Measurements from ENCODE around the gene ZNF496. TPM values are rescaled to one million over a fixed set of nuclear protein-coding genes. Genes with fewer than 3 reads are reported as not detected.

ZNF496 gene
- total and polyA plus RNA-seq, 2 of the 4 experiments (the other 2 are of a cell fraction) = 11.7 to 16.2 TPM

GRCh38 chr1:247335882-247336281 is 4.2 kb upstream of the ZNF496 start:
- H3K4me3 ChIP-seq (ENCODE audit: insufficient read depth, low read depth, low read length) = no peak overlapping the region
- no peak overlapping the region for H3K4me2 ChIP-seq (ENCODE audit: low read depth, low read length)
- H3K9me1 ChIP-seq (ENCODE audit: insufficient read depth, low read length) = peaks cover 21% of the 10 kb centered on the region
- intact Hi-C loops (cut with micrococcal nuclease) = no loop called here
- TF ChIP-seq BHLHE40 (IDR thresholded peaks at IDR 0.05; ENCODE audit: low read depth, low read length) = no peak
- no peak for TF ChIP-seq CTCF (conservative IDR thresholded peaks at IDR 0.05; ENCODE audit: low read depth, low read length)
- TF ChIP-seq SMC3 (IDR thresholded peaks at IDR 0.05; ENCODE audit: low read depth, low read length) = no peak
- TF ChIP-seq, protein P1, sequence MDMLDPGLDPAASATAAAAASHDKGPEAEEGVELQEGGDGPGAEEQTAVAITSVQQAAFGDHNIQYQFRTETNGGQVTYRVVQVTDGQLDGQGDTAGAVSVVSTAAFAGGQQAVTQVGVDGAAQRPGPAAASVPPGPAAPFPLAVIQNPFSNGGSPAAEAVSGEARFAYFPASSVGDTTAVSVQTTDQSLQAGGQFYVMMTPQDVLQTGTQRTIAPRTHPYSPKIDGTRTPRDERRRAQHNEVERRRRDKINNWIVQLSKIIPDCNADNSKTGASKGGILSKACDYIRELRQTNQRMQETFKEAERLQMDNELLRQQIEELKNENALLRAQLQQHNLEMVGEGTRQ (IDR thresholded peaks at IDR 0.05; ENCODE audit: low read depth, low read length) = no peak
- no peak for TF ChIP-seq RAD21 (IDR thresholded peaks at IDR 0.05; ENCODE audit: low read length)
- no peak for TF ChIP-seq CEBPB (IDR thresholded peaks at IDR 0.05; ENCODE audit: low read depth, low read length)
- no peak for TF ChIP-seq MXI1 (IDR thresholded peaks at IDR 0.05; ENCODE audit: borderline replicate concordance, low read depth, low read length)
- TF ChIP-seq FOS (IDR thresholded peaks at IDR 0.05; ENCODE audit: low read depth, low read length) = no peak
- no peak for TF ChIP-seq MAZ (IDR thresholded peaks at IDR 0.05; ENCODE audit: borderline replicate concordance, low read depth, low read length)
- TF ChIP-seq RCOR1 (IDR thresholded peaks at IDR 0.05; ENCODE audit: insufficient replicate concordance, low read length) = no peak
- TF ChIP-seq, protein P2, sequence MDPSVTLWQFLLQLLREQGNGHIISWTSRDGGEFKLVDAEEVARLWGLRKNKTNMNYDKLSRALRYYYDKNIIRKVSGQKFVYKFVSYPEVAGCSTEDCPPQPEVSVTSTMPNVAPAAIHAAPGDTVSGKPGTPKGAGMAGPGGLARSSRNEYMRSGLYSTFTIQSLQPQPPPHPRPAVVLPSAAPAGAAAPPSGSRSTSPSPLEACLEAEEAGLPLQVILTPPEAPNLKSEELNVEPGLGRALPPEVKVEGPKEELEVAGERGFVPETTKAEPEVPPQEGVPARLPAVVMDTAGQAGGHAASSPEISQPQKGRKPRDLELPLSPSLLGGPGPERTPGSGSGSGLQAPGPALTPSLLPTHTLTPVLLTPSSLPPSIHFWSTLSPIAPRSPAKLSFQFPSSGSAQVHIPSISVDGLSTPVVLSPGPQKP (IDR thresholded peaks at IDR 0.05; ENCODE audit: borderline replicate concordance, low read depth, low read length) = no peak
- no peak for TF ChIP-seq MAFK (IDR thresholded peaks at IDR 0.05; ENCODE audit: low read depth, low read length)
- no peak for TF ChIP-seq RFX5 (IDR thresholded peaks at IDR 0.05; ENCODE audit: low read depth, low read length)
- TF ChIP-seq POLR2A (IDR thresholded peaks at IDR 0.05; ENCODE audit: low read depth, low read length) = no peak
- no peak for TF ChIP-seq NFE2L2 (IDR thresholded peaks at IDR 0.05; ENCODE audit: low read depth, low read length)
- TF ChIP-seq CHD1 (IDR thresholded peaks at IDR 0.05; ENCODE audit: low read depth, low read length) = no peak
- H3K4me1 ChIP-seq (ENCODE audit: control insufficient read depth, insufficient read depth, low read length) = peaks cover 10% of the 10 kb centered on the region
- no peaks in the 10 kb centered on the region for H3K9me3 ChIP-seq (ENCODE audit: control insufficient read depth, insufficient read depth, low read length)
- no peak overlapping the region for H4K8ac ChIP-seq (ENCODE audit: low read depth in 2 of 2, low read length in 2 of 2)
- no peak overlapping the region for H4K91ac ChIP-seq (ENCODE audit: insufficient read depth, low read depth, low read length)
- no peak overlapping the region for H3K27ac ChIP-seq (ENCODE audit: insufficient read depth, low read length)
- no peak overlapping the region for H2AFZ ChIP-seq (replicated peaks; ENCODE audit: low read length, poor library complexity)
- H3K4ac ChIP-seq (ENCODE audit: low read depth, low read length) = no peak overlapping the region
- WGBS, 2 experiments (ENCODE audit: extremely low coverage in 2 of 2, insufficient read length in 1 of 2) = 84% methylated on average over 10 of the region's 11 CpGs; no CpG with 5 or more reads in 1 of the 2 experiments
- POLR2A ChIA-PET (ENCODE audit: unreplicated experiment) = no interaction called here
- BruUV-seq (replicated peaks) = no TSS peak
- no peak overlapping the region for H3K56ac ChIP-seq (ENCODE audit: extremely low read depth, insufficient read depth, low read length)
- no peak overlapping the region for H4K5ac ChIP-seq (ENCODE audit: low read depth, low read length)
- H3K9ac ChIP-seq (ENCODE audit: low read depth, low read length) = no peak overlapping the region
- dilution Hi-C loops (cut with HindIII; ENCODE audit: low sequenced_read_pairs, unreplicated experiment) = no loop called here
- no peak overlapping the region for H2BK20ac ChIP-seq (ENCODE audit: low read depth, low read length)
- no peak overlapping the region for H2BK5ac ChIP-seq (ENCODE audit: low read depth, low read length, poor library complexity, severe bottlenecking)
- no peak overlapping the region for H3K14ac ChIP-seq (replicated peaks; ENCODE audit: low read depth, low read length)
- peaks cover 11% of the 10 kb centered on the region; the same call in 1 of the 2 replicates for H3K36me3 ChIP-seq (ENCODE audit: control insufficient read depth, insufficient read depth, low read length)
- H2AK5ac ChIP-seq (ENCODE audit: low read depth, low read length) = no peak overlapping the region
- no peak overlapping the region for H2BK15ac ChIP-seq (ENCODE audit: low read depth, low read length)
- DNase-seq (no peak), ATAC-seq (ENCODE audit: low read depth) (no peak)
- no peak overlapping the region for H2BK120ac ChIP-seq (ENCODE audit: low read depth, low read length)
- H3K18ac ChIP-seq (ENCODE audit: low read depth, low read length) = no peak overlapping the region
- H3K79me1 ChIP-seq (ENCODE audit: low read depth in 1 of 2, low read length in 2 of 2) = peaks cover 47 to 70% of the 10 kb centered on the region in 2 experiments
- CTCF ChIA-PET = no interaction called here
- no peak overlapping the region for H3K23ac ChIP-seq (ENCODE audit: low read depth, low read length)
- no peaks in the 10 kb centered on the region for H3K27me3 ChIP-seq (ENCODE audit: control insufficient read depth, insufficient read depth, low read length)
- in situ Hi-C loops (cut with MboI; ENCODE audit: low sequenced_read_pairs) = no loop called here
- peaks cover 14% of the 10 kb centered on the region for H4K20me1 ChIP-seq (ENCODE audit: insufficient read depth, low read length)
- no peak overlapping the region for H2AK9ac ChIP-seq (replicated peaks; ENCODE audit: low read depth, low read length, poor library complexity)
